Hematopoietic multipotent progenitor cell treated with erythropoietin and hydrocortisone succinate and interleukin-3 and kit ligand, for 4 days (in vitro differentiated cells): ENCODE results near the gene ALDOB.

ENCODE experiments used
- DNase-seq: peaks from one replicate; pipeline ENCODE4 v3.0.0-alpha.2; 2015

ALDOB gene

GRCh38 chr9:101435601-101436079, at the start of gene ALDOB:
TSS of gene ALDOB (minus strand) at chr9:101435774. CDS start at chr9:101430887, 4,887 bp downstream.
- no peak for DNase-seq

GRCh38 chr9:101484046-101484445, 48.5 kb upstream of the ALDOB start:
- DNase-seq = no peak

GRCh38 chr9:101481261-101481660, 45.7 kb upstream of the ALDOB start:
- peak; percentile 52 for DNase-seq

GRCh38 chr9:101480386-101480785, 44.8 kb upstream of the ALDOB start:
- no peak for DNase-seq

GRCh38 chr9:101479338-101480030, 43.9 kb upstream of the ALDOB start:
- DNase-seq = no peak

- DNase-seq = no peak
These were observed 43.3 kb upstream of the ALDOB start for GRCh38 chr9:101478906-101479305.

- DNase-seq = no peak
These were observed 42.9 kb upstream of the ALDOB start for GRCh38 chr9:101478444-101478843.

- no peak for DNase-seq
These were observed 42.2 kb upstream of the ALDOB start for GRCh38 chr9:101477736-101478135.

- no peak for DNase-seq
These were observed 41.6 kb upstream of the ALDOB start for GRCh38 chr9:101477214-101477613.

GRCh38 chr9:101476576-101477208, 41.1 kb upstream of the ALDOB start:
- DNase-seq = no peak

- DNase-seq = no peak
These were observed 37.3 kb upstream of the ALDOB start for GRCh38 chr9:101472891-101473290.

GRCh38 chr9:101470929-101471328, 35.4 kb upstream of the ALDOB start:
- DNase-seq = no peak

GRCh38 chr9:101470021-101470420, 34.4 kb upstream of the ALDOB start:
- DNase-seq = no peak

- no peak for DNase-seq
These were observed 33.5 kb upstream of the ALDOB start for GRCh38 chr9:101469026-101469425.

GRCh38 chr9:101468116-101468515, 32.5 kb upstream of the ALDOB start:
- no peak for DNase-seq

GRCh38 chr9:101467690-101468089, 32.1 kb upstream of the ALDOB start:
- no peak for DNase-seq

- DNase-seq = no peak
These were observed 31.3 kb upstream of the ALDOB start for GRCh38 chr9:101466863-101467262.

- DNase-seq = peak; percentile 88
These were observed 29.8 kb upstream of the ALDOB start for GRCh38 chr9:101465326-101465915.

GRCh38 chr9:101463397-101463796, 27.8 kb upstream of the ALDOB start:
- no peak for DNase-seq

- DNase-seq = peak; percentile 30
These were observed 27.0 kb upstream of the ALDOB start for GRCh38 chr9:101462558-101462957.

GRCh38 chr9:101460965-101461364, 25.4 kb upstream of the ALDOB start:
- DNase-seq = no peak

GRCh38 chr9:101458963-101459631, 23.5 kb upstream of the ALDOB start:
- peak; percentile 92 for DNase-seq

GRCh38 chr9:101457003-101457402, 21.4 kb upstream of the ALDOB start:
- no peak for DNase-seq
